Liver (tissue), 9 donors: ENCODE data around the gene PPARA. TPM values are rescaled to one million over a fixed set of nuclear protein-coding genes. Genes with fewer than 3 reads are reported as not detected.

Experiments
- DNase-seq: peaks from one replicate; pipeline ENCODE4 v3.0.0-alpha.2; 2017; ENCODE audit warnings: low spot score
- H3K27ac ChIP-seq, 2 donors: one replicate each; pipeline ENCODE4 v1.7.0; 2013; ENCODE audit warnings: inconsistent platforms in 2 of 2, low read length in 2 of 2, control low read depth in 1 of 2, low read depth in 1 of 2, mild to moderate bottlenecking in 1 of 2
- H3K27me3 ChIP-seq, 4 donors: one replicate each; pipeline versions ENCODE4 v1.6.1 to v1.7.0; 2013; ENCODE audit warnings: low read length in 3 of 4, inconsistent platforms in 1 of 4, mild to moderate bottlenecking in 1 of 4, moderate library complexity in 1 of 4; ENCODE audit not compliant: control insufficient read depth in 4 of 4, insufficient read depth in 4 of 4
- H3K36me3 ChIP-seq, 4 donors: one replicate each; pipeline versions ENCODE4 v1.6.1 to v1.7.0; 2013; ENCODE audit warnings: low read length in 3 of 4, mild to moderate bottlenecking in 3 of 4, low read depth in 1 of 4, moderate library complexity in 1 of 4; ENCODE audit not compliant: control insufficient read depth in 4 of 4, insufficient read depth in 3 of 4
- H3K4me1 ChIP-seq, 4 donors: one replicate each; pipeline versions ENCODE4 v1.6.1 to v1.7.0; 2013; ENCODE audit warnings: low read length in 3 of 4, mild to moderate bottlenecking in 3 of 4, moderate library complexity in 1 of 4; ENCODE audit not compliant: control insufficient read depth in 4 of 4, insufficient read depth in 4 of 4
- H3K4me3 ChIP-seq, 3 donors: one replicate each; pipeline versions ENCODE4 v1.6.1 to v1.7.0; 2013; ENCODE audit warnings: low read length in 3 of 3, control low read depth in 1 of 3, low read depth in 1 of 3, mild to moderate bottlenecking in 1 of 3
- H3K9ac ChIP-seq, 2 donors: one replicate each; pipeline ENCODE4 v1.7.0; 2013; ENCODE audit warnings: low read length in 2 of 2, mild to moderate bottlenecking in 2 of 2, moderate library complexity in 2 of 2, control low read depth in 1 of 2, low read depth in 1 of 2
- H3K9me3 ChIP-seq, 4 donors: one replicate each; pipeline versions ENCODE4 v1.6.1 to v1.7.0; 2013; ENCODE audit warnings: low read length in 3 of 4; ENCODE audit not compliant: control insufficient read depth in 4 of 4
- ATF3 ChIP-seq: IDR thresholded peaks from 2 replicates; pipeline ENCODE4 v1.6.1; 2016; ENCODE audit warnings: antibody characterized with exemption
- CTCF ChIP-seq: fragments of 150-350 bp; IDR thresholded peaks from 2 replicates; pipeline ENCODE4 v1.5.1; 2017; ENCODE audit warnings: improper control_type of control experiment, low read depth, low read length; ENCODE audit not compliant: missing input control
- EGR1 ChIP-seq, 2 donors: IDR thresholded peaks; 2 replicates each; pipeline ENCODE4 v1.6.1; 2016 to 2018; ENCODE audit warnings: antibody characterized with exemption in 2 of 2, low read depth in 2 of 2
- FOXA1 ChIP-seq: IDR thresholded peaks from 2 replicates; pipeline ENCODE4 v1.6.1; 2016; ENCODE audit warnings: antibody characterized with exemption
- FOXA2 ChIP-seq: IDR thresholded peaks from 2 replicates; pipeline ENCODE4 v1.6.1; 2016; ENCODE audit warnings: antibody characterized with exemption
- GABPA ChIP-seq, 2 donors: IDR thresholded peaks in 1 of 2; conservative IDR thresholded peaks in 1 of 2; 2 replicates each; pipeline ENCODE4 v1.6.1; 2016; ENCODE audit warnings: antibody characterized with exemption in 2 of 2, mild to moderate bottlenecking in 1 of 2, moderate library complexity in 1 of 2
- HNF4A ChIP-seq, 2 donors: conservative IDR thresholded peaks; 2 replicates each; pipeline ENCODE4 v1.6.1; 2016; ENCODE audit warnings: antibody characterized with exemption in 2 of 2, mild to moderate bottlenecking in 2 of 2
- HNF4G ChIP-seq: IDR thresholded peaks from 2 replicates; pipeline ENCODE4 v1.6.1; 2016; ENCODE audit warnings: antibody characterized with exemption
- JUND ChIP-seq, 2 donors: IDR thresholded peaks; 2 replicates each; pipeline ENCODE4 v1.6.1; 2016; ENCODE audit warnings: antibody characterized with exemption in 2 of 2
- MAX ChIP-seq: IDR thresholded peaks from 2 replicates; pipeline ENCODE4 v1.6.1; 2016; ENCODE audit warnings: antibody characterized with exemption
- NR2F2 ChIP-seq: IDR thresholded peaks from 2 replicates; pipeline ENCODE4 v1.6.1; 2016; ENCODE audit warnings: antibody characterized with exemption
- RAD21 ChIP-seq, 2 donors: IDR thresholded peaks; 2 replicates each; pipeline ENCODE4 v1.6.1; 2016; ENCODE audit warnings: antibody characterized with exemption in 2 of 2, mild to moderate bottlenecking in 2 of 2
- REST ChIP-seq: IDR thresholded peaks from 2 replicates; pipeline ENCODE4 v1.6.1; 2016; ENCODE audit warnings: antibody characterized with exemption, mild to moderate bottlenecking
- RXRA ChIP-seq, 2 donors: IDR thresholded peaks; 2 replicates each; pipeline ENCODE4 v1.6.1; 2017 to 2018; ENCODE audit warnings: antibody characterized with exemption in 2 of 2, mild to moderate bottlenecking in 1 of 2
- SP1 ChIP-seq: IDR thresholded peaks from 2 replicates; pipeline ENCODE4 v1.6.1; 2018; ENCODE audit warnings: antibody characterized with exemption, mild to moderate bottlenecking
- TAF1 ChIP-seq: conservative IDR thresholded peaks from 2 replicates; pipeline ENCODE4 v1.6.1; 2016; ENCODE audit warnings: antibody characterized with exemption, mild to moderate bottlenecking
- YY1 ChIP-seq: IDR thresholded peaks from 2 replicates; pipeline ENCODE4 v1.6.1; 2016; ENCODE audit warnings: antibody characterized with exemption, mild to moderate bottlenecking
- ZBTB33 ChIP-seq: IDR thresholded peaks from 2 replicates; pipeline ENCODE4 v1.6.1; 2016; ENCODE audit warnings: antibody characterized with exemption
- WGBS: extraction: QIAGEN DNeasy Blood & Tissue Kit; methylation state at CpG from one replicate; pipeline ENCODE4 v1.1.7; 2013; 5-methylcytosine and 5-hydroxymethylcytosine counted together
- polyA plus RNA-seq, 2 donors: library from polyadenylated mRNA; stranded (reverse) in 1 of 2; unstranded in 1 of 2; fragments of 200-250 nt in 1 of 2; fragments of >200 nt in 1 of 2; fragmentation: Nextera tagmentation in 1 of 2; extraction: Ambion mirVana in 1 of 2; gene quantifications; one replicate each; pipeline versions ENCODE4 v1.2.1 to v1.2.3, GENCODE V29; 2013 to 2015
- total RNA-seq, 2 donors: library from RNA; depleted of rRNA; stranded (reverse); fragments of >200 nt; gene quantifications; one replicate each; pipeline ENCODE4 v1.2.3, GENCODE V29; 2014
- donor health status: healthy.
- donor health status: healthy.
- donor health status: healthy.
- donor health status: healthy.
- donor health status: healthy.

Gene PPARA
- total and polyA plus RNA-seq, 4 donors, result 31.2 to 78.8 (median 41.3) TPM

- H3K36me3 ChIP-seq, result peaks cover 5 to 24% (median 17%) of the 10 kb centered on the region in 4 donors
- H3K4me3 ChIP-seq, result no peak overlapping the region
- no peaks in the 10 kb centered on the region for H3K27me3 ChIP-seq
- H3K9ac ChIP-seq, result no peak overlapping the region
- H3K4me1 ChIP-seq, result peaks cover 4 to 24% (median 13%) of the 10 kb centered on the region in 4 donors
- H3K27ac ChIP-seq, result no peak overlapping the region
- no peaks in the 10 kb centered on the region for H3K9me3 ChIP-seq
- TF ChIP-seq HNF4G (no peak), SP1 (no peak), ZBTB33 (no peak), EGR1 (IDR thresholded peaks at IDR 0.05; ENCODE audit: low read depth in 2 of 2) (no peak), GABPA (IDR thresholded peaks at IDR 0.05 in 1 of 2, conservative IDR thresholded peaks at IDR 0.05 in 1 of 2) (no peak), NR2F2 (no peak), CTCF (no peak), REST (no peak), FOXA1 (no peak), ATF3 (no peak), JUND (IDR thresholded peaks at IDR 0.05) (no peak), MAX (no peak), RAD21 (IDR thresholded peaks at IDR 0.05) (no peak), YY1 (no peak), RXRA (IDR thresholded peaks at IDR 0.05) (no peak), FOXA2 (no peak)
- WGBS, result 90% methylated on average over 10 of the region's 10 CpGs
- no peak for DNase-seq
These were observed 91.8 kb downstream of the PPARA start for GRCh38 chr22:46242076-46242475.

- H3K27me3 ChIP-seq, result no peaks in the 10 kb centered on the region
- 94% methylated on average over 9 of the region's 9 CpGs for WGBS
- H3K9ac ChIP-seq, result no peak overlapping the region
- H3K9me3 ChIP-seq, result no peaks in the 10 kb centered on the region
- H3K4me3 ChIP-seq, result no peak overlapping the region
- H3K36me3 ChIP-seq, result peaks cover 0 to 3% (median 0%) of the 10 kb centered on the region in 4 donors
- DNase-seq, result no peak
- H3K27ac ChIP-seq, result no peak overlapping the region
- peaks cover 4 to 25% (median 12%) of the 10 kb centered on the region in 4 donors for H3K4me1 ChIP-seq
- TF ChIP-seq YY1 (no peak), RXRA (IDR thresholded peaks at IDR 0.05) (no peak), EGR1 (IDR thresholded peaks at IDR 0.05; ENCODE audit: low read depth in 2 of 2) (no peak), GABPA (IDR thresholded peaks at IDR 0.05 in 1 of 2, conservative IDR thresholded peaks at IDR 0.05 in 1 of 2) (no peak), TAF1 (no peak), ATF3 (no peak), JUND (IDR thresholded peaks at IDR 0.05) (no peak), SP1 (no peak), HNF4A (conservative IDR thresholded peaks at IDR 0.05) (no peak), REST (no peak), MAX (no peak), FOXA2 (no peak), RAD21 (IDR thresholded peaks at IDR 0.05) (no peak), HNF4G (no peak), NR2F2 (no peak)
These were observed 94.4 kb downstream of the PPARA start for GRCh38 chr22:46244771-46245170.
